Activated naive CD4-positive, alpha-beta T cell treated with anti-CD3 and anti-CD28 coated beads, Interleukin-2, amount 50 U/mL, for 16 hours (primary cell): ENCODE measurements around the gene RPS27L.
"Not testable (repeated sequence)": the region's sequence is repeated elsewhere in the genome, so short reads cannot be mapped to it uniquely, and the experiment has no call there.

Source experiments
- DNase-seq: peaks from one replicate; pipeline ENCODE4 v3.0.0-alpha.2; 2020

RPS27L gene

DNA sequence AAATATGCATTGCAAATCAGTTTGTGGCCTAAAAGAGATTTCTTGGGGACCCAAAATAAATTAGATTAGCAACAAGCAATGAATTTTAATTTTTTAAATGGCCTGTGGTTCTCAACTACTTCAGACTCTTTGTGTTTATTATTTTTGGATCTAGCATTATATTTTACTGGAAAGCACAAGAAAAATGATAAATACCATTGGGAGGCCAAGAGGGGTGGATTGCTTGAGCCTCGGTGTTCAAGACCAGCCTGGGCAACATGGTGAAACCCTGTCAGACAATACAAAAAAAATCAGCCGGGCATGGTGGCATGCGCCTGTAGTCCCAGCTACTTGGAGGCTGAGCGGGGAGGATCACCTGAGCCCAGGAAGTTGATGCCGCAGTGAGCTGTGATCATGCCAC, 22.0 kb downstream of the RPS27L start:
- DNase-seq = no peak

DNA sequence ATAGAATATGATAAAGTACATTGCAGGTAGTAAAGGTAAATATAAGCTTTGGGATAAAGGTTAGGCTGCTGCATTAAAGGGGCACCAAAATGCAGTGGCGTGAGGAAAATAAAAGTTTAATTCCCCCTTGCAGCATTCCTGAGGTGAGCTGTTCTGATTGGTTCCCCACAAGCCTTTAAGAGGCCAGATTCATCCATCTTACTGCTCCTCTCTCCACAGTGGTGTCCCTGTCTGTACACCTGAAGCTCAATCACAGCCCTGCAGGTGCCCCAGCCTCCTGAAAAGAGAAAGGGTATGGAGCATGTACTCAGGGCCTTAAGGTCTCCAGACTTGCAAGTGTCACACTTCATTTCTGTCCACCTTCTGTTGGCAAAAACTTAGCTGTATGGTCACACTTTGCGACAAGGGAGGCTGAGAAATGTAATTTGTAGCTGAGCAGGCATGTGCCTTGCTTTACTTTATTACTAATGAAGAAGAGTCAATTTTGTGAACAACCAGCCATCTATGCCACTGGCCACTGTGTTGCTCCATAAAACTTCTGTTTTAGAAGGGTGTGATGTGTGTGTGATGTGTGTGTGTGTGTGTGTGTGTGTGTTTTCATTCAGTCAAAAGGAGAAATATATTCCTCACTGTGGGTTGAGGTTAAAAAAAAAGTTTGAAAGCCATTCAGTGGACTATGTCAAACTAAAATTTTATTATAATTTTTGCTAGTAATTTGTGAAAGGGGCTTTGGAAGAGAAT, 22.9 kb downstream of the RPS27L start:
- no peak for DNase-seq

DNA sequence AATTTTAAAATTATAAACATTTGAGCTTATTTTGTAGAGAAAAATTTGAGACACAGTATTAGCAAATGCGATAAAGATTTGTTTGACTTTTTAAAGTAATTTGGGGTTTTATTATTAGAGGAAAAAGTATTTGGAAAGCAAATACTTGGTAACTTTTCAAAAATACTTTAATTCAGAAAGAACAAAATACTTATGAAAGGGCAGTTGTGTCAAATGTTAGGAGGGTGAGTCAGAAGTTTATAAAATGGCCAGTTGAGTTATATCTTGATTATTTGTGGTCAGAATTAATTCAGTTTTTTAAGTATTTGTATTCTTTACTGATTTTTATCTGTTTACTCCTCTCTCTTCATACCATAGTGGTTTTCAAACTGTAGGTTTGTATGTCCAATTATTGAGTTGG, 23.5 kb downstream of the RPS27L start:
- no peak for DNase-seq

DNA sequence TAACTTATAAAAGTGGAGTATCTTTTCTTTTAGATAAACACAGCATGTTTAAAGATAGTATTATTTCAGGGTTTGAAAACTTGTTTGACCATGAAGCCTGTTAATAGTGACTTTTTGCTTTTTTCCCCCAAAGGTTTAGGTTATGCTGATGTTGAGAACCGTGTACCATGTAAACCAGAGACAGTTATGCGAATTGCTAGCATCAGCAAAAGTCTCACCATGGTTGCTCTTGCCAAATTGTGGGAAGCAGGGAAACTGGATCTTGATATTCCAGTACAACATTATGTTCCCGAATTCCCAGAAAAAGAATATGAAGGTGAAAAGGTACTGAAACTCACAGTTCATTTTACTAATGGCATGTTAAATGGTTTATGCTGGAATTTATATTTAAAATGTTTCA, 30.6 kb downstream of the RPS27L start:
- DNase-seq = no peak

DNA sequence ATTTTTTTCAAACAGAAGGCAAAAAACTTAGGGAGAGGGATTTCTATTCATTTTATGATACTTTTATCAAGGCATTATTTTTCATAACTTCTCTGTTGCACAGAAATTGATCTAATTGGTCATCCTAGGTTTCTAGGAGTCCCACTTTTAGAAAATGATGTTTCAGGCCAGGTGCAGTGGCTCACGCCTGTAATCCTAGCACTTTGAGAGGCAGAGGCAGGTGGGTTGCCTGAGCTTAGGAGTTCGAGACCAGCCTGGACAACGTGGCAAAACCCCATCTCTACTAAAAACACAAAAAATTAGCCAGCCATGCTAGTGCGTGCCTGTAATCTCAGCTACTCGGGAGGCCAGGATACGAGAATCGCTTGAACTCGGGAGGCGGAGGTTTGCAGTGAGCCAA, 32.8 kb downstream of the RPS27L start:
- DNase-seq = no peak

DNA sequence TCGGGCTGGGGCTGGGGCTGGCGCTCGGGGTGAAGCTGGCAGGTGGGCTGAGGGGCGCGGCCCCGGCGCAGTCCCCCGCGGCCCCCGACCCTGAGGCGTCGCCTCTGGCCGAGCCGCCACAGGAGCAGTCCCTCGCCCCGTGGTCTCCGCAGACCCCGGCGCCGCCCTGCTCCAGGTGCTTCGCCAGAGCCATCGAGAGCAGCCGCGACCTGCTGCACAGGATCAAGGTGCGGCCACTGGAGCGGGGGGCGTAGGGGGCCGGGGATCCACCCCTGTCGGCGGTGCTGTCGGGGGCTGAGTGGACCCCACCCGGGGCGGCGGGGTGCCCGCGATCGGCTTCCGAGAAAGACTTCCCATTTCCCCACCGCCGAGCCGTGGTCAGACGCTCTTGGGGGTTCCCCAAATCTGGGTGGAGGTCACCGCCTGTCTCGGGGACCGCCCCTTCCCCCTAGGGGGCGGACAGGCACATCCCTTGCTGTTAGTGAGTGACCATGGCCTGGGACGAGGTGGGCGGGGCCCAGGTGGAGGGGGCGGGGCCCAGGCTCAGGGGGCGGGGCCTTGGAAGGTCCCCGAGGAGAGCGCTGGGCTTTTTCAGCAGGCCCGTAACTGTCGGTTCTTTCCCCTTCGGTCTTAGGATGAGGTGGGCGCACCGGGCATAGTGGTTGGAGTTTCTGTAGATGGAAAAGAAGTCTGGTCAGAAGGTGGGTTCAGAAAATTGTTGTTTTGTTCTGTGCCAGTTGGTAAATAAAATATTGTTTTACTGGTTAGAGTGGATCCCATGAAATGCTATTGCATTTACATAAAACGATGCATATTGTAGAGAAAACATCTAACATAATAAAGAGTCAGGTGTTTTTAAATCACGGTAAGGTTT, 35.0 kb downstream of the RPS27L start:
- DNase-seq = peak; percentile 67

DNA sequence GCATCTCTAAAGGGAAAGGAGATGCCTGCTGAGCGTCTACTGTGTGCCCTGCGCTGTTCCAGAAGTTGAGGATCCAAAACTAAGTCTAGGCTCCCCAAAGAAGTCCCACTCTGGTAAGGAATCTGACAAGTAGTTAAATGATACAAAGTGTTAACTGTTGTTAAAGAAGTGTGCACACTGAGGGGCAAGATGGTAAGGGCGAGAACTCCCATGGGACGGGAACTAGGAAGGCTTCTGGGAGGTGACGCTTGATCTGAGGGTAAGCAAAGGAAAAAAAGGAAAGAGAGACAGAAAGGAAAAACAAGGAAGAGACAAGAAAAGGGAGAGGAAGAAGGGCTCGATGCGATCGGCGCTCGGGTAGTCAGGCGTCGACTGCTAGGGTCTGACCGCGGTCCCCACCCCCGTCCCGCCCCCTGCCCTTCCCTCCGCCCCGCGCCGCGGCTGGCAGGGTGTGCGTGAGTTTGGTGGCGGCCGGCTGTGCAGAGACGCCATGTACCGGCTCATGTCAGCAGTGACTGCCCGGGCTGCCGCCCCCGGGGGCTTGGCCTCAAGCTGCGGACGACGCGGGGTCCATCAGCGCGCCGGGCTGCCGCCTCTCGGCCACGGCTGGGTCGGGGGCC, 35.8 kb downstream of the RPS27L start, which contains the start of gene LACTB:
LACTB (plus strand) TSS at position 480 of the 620 bp plus-strand sequence; CDS start at position 491, 11 bp downstream.
- peak; percentile 83 for DNase-seq

DNA sequence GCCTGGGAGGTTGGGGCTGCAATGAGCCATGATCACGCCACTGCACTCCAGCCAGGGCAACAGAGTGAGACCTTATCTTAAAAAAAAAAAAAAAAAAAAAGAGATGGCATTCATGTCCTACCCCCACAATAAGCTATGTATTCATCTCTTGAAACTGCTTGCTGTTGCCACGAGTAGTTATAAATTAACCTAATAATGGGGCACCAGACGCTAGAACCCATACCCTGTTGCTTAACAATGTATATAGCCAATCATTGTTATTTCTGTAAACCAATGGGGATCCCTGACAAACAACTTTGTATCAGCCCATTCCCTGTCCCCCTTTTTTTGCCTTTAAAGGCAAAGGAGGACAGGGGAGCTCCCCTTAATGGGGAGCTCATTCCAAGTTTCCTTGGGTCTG, 38.4 kb downstream of the RPS27L start:
- DNase-seq = no peak

DNA sequence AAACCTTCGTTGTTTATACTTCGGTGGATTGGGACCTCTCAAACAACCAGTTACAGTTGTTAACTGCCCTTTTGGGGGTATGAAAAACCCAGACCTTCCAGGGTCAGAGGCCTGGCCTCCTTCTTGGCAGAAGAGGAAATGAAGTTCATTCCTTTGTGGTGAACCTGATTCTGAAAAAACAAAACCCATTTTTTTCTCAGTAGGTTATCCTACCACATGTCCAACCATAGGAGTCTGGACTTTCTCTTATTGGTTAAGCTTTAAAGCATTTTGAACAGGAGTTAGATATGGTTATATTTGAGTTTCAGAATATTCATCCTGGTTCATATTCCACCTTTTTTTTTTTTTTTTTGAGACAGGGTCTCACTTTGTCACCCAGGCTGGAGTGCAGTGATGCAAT, 42.8 kb downstream of the RPS27L start:
- no peak for DNase-seq

DNA sequence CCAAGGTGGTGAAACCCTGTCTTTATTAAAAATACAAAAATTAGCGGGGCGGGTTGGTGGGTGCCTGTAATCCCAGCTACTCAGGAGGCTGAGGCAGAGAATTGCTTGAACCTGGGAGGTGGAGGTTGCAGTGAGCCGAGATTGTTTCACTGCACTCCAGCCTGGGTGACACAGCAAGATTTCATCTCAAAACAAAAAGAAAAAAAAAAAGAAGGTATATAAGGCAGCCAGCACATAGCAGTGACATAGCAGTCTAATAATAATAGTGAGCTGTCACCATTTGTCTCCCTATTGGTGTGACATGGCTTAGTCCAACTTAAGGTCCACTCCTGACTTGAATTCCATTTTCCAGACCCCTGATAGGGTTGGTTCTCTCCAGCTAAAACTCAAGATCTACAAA, 44.4 kb downstream of the RPS27L start:
- DNase-seq = no peak

DNA sequence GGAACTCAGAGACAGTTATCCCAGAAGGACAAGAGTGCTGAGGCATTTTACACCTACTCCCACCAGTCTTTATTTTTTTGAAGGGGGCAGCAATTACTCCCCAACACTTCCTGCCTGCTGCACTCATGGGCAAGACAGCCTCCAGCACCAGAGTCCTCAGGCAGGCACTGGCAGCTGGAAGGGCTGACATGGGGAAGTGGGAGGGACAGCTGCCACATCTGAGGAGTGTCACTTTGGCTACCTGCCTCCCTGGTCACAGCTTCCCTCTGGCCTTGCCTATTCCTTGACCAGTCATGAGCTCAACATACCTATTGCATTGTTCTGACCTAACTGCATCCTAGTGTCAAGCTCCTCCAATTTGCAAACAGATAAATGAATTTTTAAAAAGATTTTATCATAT, 45.8 kb downstream of the RPS27L start:
- no peak for DNase-seq

DNA sequence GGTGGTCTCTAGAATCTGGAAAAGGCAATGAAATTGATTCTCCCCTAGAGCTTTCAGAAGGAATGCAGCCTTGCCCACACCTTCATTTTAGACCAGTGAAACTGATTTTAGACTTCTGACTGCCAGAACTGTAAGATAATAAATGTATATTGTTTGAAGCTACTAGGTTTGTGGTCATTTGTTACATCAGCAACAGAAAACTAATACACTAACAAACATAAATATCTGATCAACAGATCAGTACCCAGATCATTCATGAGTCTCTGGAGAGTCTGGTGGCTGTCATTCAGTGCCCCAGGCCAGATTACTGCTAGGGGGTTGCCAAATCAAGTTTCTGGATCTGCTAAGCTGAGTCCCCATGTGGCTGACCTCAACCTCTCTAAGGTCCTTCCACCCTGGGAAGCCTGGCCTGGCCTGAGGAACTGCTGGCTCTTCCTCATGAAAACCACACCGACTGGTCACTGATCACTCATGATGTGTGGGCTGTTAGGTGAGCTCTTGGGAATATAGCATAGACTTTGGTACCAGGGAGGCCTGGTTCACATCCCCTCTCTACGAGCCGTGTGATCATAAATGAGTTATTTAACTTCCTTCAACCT, 46.8 kb downstream of the RPS27L start:
- DNase-seq = no peak

DNA sequence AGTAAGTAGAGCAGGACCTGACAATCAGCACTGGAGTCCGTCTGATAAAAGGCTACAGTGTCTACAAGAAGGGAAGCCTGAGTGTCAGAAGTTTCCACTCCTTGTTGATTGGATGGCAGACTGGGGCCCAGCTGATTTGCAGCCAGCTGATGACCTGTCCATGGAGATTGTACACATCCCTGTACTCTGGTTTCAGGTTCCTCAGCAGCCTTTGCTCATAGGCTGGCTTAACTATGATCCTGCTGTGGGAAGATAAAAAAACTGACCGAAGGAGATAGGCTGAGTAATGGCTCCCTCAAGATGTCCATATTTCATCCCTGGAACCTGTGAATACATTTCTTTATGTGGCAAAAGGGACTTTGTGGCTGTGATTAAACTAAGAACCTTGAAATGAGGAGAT, 47.4 kb downstream of the RPS27L start:
- no peak for DNase-seq

DNA sequence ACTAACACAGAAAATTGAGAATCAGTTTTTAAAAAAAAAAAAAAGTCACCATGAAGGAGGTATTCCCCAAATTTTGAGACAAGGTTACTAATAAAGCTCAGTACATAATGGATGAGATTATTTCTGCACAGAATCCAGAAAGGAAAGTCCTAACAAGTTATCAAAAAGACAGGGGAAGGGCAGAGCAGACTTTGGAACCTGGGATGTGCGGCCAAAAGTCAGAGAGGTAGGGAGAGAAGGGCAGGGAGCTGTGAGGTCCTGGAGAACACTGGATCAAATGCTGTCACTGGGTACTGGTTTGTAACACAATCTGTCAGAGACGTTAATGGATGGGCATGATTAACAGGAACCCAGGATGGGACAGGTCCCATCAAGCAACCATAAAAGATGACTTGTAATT, 47.8 kb downstream of the RPS27L start:
- DNase-seq = no peak

DNA sequence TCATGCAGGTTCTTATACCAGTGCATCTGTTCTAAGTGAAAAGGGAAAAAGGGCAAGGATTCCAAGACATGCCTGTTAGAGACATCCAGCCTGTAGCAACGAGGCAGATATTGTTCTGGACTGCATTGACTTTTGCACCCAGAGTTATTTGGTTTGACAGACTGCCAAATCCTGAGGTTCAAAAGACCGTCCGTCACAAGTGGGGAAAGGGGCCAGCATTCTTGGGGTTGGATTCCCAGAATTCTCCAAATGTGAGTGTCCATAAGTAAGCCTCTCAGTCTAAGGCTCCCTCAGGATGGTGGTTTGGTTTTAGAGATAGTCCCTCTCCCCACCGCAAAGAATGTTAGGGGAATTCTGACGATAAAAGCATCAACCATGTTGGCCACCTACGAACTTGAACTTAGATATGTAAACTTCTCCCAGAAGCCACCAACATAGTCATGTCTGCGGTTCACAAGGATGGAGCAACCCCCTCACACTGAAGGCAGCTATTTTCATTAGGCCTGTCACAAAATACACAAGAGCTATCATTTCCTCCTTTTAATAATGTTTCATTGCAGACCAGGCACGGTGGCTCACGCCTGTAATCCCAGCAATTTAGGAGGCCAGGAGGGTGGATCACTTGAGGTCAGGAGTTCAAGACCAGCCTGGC, 49.3 kb downstream of the RPS27L start:
- DNase-seq = no peak

DNA sequence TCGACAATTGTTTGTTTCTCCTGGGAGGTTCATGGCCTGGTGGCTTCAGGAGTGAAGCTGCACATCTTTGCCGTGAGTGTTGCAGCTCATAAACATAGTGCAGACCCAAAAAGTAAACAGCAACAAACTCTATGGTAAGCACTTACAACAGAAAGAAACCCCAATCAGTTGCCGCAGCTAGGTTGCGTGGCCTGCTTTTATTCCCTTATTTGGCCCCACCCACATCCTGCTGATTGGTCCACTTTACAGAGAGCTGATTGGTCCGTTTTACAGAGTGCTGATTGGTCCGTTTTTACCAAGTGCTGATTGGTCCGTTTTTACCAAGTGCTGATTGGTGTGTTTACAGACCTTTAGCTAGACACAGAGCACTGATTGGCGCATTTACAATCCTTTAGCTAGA, 51.9 kb downstream of the RPS27L start:
- not testable (repeated sequence) for DNase-seq

DNA sequence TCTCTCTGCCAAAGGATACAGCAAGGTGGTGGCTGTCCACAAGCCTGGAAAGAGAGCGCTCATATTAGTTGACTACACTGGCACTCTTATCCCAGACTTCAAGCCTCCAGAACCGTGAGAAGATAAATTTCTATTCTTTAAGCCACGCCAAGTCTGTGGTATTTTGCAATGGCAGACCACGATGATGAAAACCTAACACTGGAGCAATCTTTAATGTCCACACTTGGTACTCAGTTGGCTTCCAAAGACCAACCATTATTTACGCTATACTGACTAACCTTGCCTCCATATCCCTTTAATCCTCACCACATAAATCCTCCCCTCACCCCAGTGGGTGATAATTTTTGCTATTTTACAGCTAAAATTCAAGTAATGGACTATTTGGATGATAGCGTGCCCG, 52.5 kb downstream of the RPS27L start:
- DNase-seq = no peak

DNA sequence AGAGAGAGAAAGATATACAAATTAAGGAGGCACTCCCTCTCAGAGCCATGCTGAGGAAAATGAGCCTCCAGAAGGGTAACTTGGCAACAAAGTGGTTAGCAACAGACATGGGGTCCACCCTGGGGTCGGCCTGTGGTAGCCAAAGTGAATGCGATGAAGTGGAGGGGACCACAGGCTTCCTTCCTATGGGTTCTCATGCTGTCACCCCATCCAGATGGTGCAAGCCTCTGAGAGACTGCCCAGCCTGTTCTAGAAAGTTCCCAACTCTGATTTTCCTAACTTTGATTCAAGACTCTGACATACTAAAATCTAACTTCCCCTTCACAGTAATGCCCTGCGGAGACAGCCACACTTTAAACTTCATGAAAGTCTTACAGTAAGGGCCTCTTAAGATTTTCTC, 53.9 kb downstream of the RPS27L start:
- DNase-seq = no peak

DNA sequence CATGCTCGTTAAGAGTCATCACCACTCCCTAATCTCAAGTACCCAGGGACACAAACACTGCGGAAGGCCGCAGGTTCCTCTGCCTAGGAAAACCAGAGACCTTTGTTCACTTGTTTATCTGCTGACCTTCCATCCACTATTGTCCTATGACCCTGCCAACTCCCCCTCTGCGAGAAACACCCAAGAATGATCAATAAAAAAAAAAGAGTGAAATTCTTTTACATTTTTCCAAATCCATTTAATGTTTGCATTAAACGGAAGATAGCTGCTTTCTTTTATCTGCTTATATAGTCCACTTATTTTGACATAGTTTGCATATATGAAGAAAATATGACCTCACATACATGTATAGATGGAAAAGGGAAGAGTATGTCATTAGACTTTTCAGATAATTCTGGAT, 57.7 kb downstream of the RPS27L start:
- DNase-seq = not testable (repeated sequence)

DNA sequence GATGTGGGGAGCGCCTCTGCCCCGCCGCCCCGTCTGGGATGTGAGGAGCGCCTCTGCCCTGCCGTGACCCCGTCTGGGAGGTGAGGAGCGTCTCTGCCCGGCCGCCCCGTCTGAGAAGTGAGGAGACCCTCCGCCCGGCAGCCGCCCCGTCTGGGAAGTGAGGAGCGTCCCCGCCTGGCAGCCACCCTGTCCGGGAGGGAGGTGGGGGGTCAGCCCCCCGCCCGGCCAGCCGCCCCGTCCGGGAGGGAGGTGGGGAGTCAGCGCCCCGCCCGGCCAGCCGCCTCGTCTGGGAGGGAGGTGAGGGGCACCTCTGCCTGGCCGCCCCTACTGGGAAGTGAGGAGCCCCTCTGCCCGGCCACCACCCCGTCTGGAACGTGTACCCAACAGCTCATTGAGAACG, 58.4 kb downstream of the RPS27L start:
- DNase-seq = not testable (repeated sequence)
